GM21723 (cell line): ENCODE measurements around the gene ZNF32.

Source experiments
- ATAC-seq: cut with Tn5 transposase; IDR thresholded peaks from one replicate; pipeline ENCODE4 v1.9.1; 2021; ENCODE audit warnings: mild to moderate bottlenecking, moderate library complexity; ENCODE audit not compliant: unreplicated experiment

ZNF32 gene, protein sequence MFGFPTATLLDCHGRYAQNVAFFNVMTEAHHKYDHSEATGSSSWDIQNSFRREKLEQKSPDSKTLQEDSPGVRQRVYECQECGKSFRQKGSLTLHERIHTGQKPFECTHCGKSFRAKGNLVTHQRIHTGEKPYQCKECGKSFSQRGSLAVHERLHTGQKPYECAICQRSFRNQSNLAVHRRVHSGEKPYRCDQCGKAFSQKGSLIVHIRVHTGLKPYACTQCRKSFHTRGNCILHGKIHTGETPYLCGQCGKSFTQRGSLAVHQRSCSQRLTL

DNA sequence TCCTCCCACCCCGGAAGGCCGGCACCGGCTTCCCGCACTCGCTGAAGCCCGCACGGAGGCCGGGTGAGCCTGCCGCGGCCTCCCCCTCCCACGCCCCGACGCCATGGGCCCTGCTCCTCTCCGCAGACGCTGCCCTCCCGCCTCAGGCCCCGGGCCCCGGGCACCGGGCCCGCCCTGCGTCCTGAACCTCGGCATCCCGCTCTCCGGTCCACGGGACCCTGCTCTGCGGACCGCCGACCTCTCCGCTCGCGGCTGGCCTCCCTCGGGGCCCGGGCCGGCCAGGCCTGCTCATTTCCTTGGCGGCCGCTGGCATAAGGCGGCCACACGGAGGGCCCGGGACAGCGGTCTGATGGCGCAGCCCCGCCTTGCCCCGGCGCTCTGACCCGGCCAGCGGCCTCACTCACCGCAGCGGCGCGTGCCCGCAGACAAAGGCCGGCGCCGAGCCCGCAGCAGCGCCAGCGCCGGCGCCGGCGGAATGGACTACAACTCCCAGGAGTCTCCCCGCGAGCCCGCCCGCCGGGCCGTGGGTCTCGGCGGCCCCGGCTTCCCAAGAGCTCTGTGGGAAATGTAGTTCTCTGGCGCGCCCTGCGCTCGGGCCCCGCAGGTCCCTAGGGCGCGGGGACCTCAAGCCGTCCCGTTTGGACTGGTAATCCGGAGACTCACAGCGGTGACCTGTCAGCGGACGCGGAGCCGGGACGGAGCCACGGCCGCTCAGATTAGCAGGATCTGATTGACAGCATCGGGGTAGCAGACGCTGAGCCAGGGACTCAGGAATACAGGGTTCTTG, at the start of gene ZNF32:
Gene ZNF32 (minus strand): TSS at position 484 of the 787 bp plus-strand sequence. CDS start 2,748 bp downstream, outside the sequence.
- ATAC-seq, result peak; percentile 99

DNA sequence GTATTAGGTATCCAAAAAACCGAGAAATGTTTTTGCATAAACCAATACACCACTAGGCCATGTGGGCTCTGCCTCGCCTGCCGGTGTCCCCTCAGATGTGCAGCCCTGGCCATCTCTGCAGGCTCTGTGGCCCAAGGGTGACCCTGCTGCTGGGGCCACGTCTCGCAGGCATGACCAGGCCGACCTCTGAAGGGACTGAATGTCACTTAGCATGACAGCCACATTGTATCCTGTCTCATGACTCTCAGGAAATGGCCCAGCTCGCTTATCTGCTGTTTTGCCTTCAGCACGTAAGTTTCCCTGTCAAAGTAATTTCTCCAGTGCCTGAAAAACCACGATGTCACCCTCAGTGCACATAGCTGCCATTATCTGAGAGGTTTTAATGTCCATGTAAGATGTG, 49.5 kb upstream of the ZNF32 start:
- no peak for ATAC-seq

DNA sequence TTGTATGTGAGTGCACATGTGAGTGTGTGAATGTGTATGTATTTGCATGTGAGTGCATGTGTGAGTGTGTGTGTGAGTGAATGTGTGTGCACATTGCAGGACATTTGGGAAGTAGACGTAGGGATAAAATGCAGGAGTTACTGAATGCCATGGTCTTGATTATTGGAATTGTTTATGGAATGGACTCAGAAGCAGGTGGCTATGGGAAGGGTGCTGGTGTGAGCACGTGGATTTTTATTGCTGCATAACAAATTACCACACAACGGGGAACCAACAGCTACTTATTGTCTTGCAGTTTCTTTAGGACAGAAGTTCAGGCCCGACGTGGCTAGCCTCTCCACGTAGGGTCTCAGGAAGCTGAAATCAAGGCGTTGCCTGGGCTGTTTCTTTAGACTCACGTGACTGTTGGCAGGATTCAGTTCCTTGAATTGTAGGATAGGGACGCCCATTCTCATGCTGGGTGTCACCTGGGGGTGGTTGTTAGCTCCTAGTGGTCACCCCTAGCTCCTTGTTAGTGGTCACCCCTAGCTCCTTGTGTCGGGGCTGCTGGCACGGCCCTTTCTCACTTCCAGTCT, 48.3 kb upstream of the ZNF32 start:
- no peak for ATAC-seq

DNA sequence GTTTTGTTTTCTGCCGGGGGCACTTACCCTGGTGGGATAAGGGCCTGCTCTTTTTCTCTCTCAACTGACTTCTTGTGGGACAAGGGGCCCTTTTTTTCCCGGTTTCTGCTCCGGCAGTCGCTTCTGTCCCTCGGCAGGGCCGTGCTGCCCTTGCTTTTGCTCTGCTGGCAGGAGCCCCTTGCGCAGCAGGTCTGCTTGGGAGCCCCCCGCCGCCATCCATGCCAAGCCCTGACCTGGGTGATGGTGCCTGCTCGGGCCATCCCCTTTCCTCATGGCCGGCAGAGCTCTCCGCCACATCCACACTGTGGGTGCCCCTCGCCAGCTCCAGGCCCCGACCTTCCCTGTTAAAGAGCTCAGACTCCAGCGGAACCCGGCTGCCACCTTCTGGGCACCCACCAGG, 47.0 kb upstream of the ZNF32 start:
- ATAC-seq, result no peak

DNA sequence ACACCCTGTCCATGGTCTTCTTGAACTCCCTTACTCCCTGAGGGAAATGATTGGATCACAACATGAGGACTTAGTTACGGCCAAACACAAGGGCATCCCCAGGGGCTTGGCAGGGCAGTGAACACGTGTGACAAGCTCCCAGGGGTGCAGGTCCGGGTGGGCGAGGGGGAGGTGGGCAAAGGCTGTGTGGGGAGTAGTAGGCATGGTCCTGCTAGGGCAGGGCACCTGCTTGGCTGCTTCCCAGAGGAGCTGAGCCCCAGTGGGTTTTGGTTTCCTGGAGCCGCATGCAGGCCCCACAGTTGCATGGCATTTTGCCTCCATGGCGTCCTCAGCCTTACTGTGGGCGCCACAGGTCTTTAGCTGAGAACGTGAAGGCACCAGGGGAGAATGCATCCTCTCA, 46.6 kb upstream of the ZNF32 start:
- ATAC-seq, result no peak

DNA sequence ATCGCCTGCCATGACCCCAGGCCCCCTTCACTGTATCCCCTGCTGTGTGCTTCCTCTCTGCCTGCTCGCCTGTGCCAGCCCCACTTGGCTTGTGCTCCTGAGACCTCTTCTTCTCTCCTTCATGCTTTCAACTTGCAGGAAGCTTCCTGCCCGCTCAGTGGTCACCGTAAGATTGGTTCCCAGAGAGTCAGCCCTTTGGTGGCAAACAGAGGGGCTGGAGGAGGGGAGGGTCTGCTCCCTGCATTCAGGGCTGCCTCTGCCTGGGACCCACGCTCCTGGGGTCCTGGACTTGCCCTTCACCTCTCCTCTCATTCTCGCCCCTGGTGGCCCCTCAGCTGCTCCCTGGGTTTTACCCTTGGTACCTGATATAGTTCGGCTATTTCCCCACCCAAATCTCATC, 45.8 kb upstream of the ZNF32 start:
- no peak for ATAC-seq

DNA sequence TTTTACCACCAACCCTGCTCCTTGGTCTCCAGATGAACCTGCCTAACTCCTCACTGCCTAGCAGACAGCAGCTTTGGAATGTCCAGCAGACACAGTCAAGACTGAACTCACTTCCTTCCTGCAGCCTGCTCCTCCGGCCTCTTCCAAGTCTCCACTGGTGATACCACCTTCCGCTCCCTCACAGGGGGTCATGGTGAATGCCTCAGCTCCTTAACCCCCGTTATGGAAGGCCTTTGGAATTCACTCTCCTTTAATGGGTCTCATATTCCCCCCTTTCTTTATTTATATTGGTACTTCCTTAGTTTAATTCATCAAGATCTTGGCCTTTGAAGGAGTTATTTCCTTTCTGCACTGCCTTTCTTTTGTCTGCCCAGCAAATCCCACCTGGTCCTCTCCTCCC, 44.9 kb upstream of the ZNF32 start:
- ATAC-seq, result no peak

DNA sequence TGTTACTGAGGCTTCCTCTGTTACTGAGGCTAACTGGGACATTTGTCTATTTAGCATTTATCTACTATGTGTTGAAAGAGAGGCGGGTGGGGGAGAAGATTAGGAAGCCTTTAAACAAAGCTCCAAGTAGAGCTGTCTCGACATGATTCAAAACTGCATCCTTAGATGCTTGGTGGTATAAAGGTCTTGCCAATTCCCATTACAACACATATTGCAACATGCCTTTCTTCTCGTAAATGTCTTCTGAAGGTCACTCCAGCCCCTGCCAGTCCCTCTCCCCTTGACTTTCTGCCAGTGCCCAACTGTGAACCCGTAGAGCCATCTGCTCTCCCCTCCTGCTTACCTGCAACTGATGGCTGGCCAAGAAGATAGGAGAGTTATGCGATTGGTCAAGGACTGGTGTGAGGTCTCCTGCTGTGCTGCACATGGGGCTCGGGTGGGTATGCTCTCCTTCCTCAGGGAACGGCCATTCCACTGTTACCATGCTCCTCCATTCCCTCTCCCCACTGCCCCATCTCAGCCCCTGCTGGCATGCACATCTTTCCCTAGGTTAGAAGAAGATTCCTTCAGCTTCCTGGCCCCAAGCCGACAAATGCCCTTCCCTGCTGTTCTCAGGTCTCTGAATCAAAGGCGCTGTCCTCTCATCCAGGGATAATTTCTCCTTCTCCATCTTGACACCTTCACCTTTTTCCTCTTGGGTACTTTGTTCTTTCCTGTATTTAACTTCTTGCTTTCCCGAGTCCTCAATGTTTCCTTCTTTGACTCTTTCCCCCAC, 43.6 kb upstream of the ZNF32 start:
- no peak for ATAC-seq

DNA sequence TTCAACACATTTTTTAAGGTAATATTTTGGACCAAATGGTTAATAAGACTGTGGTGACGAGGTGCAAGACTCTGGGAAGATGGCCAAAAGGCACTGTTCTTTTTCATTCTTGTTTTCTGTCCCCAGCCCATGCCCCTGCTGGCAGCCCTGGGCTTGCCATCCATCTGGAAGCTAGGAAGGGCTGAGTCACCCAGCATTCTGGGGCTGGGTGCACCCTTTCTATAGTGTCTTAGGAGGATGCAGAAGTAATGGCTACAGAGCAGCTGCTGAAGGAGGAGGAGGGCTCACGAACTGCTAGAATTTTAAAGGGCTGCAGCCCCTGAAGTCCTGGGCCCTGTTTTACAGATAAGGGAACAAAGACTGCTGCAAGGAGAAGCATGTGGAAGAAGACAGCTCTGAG, 42.8 kb upstream of the ZNF32 start:
- no peak for ATAC-seq

DNA sequence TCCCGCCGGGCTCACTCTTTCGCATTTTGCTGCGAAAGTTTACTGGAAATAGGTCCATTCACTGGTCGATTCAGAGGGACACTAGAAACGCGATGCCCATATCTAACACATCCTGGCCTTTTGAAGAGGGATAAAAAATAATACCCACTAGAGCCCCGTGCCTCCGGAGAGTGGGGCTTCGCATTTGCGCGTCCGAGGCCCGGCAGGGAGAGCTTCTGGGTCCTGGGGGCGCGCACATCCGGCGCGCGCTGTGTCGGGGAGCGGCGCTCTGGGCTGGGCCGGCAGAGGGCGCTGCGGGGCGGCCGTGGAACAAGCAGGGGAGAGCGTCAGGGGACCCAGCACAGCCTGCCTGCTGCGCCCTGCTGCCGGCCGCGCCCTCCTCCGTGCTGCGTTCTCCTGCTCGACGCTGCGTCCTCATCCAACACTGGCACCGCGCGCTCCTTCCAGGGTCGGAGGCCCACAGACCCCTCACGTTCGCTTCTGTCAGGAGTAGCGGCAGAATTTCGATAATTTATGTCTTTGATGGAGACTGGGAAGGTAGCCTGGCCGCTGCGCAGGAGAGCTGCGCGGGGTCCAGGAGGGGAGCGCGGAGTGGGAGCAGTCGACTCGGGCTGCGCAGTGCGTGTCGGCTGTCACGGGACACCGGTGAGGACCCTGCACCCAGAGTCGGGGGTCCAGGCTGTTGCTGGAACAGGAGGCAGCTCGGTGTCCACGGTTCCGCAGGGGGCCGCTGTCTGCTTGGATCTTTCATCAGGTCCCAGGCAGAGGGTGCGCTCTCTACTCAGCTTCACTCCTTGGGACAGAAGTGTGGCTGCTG, 41.5 kb upstream of the ZNF32 start:
- ATAC-seq, result peak; percentile 99

DNA sequence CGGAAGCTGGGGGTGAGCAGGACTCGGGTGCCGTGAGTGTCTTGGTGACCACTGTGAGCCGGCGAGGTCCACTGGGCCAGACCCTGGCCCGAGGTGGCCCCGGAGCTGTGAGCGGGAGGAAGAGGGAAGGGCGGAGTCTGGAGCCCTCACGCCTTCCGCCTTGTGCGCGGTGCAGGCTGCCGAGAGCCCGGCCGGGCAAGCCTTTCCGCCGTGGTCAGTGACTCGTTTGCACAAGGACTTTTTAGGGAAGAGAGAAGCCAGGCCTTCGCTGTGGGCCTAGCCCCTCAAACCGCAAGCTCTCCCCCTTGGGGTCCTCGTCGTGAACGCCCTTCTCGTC, 40.9 kb upstream of the ZNF32 start:
- ATAC-seq, result peak; percentile 71

DNA sequence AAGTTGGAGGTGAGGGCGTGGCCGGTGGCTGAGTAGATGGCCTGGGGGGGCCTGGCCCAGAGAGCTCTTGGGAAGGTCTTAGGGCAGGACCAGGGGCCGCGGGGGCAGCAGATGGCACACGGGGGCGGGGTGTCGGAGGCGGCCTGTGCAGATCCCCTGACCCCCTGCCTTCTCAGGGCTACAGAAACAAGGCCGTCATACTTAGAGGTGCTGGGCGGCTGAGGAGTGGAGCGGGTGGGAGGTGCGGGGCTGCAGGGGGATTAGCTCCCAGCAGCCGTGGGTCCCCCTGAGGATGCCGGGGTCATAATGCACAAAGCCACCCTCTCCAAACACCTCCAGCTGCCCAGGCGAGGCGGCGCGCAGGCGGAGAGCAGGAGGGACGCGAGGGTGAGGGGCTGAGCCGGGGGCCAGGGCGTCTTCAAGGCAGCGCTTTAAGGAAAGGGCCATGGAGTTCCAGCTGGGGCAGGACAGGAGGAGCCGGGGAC, 40.4 kb upstream of the ZNF32 start:
- no peak for ATAC-seq

DNA sequence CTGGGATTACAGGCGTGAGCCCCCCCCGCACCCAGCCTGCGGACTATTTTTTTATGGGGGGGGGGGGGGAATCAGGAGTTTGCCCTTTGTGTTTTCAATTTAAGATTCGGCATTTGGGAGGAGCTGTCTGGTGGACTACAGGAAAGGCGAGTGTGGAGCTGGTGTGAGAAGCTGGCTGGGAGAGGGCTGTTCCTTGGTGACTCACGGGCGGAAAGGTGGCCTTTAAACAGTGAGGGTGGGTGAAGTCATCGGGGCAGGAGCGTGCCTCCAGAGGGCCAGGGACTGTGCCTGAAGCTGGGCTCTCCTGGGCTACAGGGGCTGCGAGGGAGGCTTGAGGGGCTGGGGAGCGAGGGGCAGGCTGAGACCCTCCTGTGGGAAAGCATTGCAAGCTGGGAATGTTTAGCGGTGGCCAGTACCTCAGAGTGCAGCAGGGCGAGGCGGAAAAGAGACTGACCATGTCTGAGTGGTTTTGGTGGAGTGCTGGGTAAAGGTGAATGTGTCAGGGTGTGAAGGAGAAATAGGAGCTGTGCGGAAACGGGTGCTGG, 39.7 kb upstream of the ZNF32 start:
- no peak for ATAC-seq

DNA sequence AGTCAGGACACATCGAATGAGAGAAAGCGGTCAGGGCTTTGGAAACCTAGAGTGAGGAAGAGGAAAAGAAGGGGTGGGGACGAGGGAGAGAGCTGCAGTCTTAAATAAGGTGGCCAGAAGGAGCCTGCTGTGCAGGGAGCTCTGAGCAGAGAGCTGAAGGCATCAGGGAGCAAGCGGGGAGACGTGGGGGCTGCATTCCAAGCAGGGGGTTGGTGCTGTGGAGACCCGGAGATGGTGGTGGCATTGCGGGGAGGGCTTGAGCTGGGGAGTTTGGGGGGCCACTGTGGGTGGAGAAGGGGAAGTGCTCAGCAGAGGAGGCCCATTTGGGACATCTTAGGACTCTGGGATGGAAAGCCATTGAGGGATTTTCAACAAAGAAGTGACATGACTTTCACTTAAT, 38.7 kb upstream of the ZNF32 start:
- ATAC-seq, result no peak

DNA sequence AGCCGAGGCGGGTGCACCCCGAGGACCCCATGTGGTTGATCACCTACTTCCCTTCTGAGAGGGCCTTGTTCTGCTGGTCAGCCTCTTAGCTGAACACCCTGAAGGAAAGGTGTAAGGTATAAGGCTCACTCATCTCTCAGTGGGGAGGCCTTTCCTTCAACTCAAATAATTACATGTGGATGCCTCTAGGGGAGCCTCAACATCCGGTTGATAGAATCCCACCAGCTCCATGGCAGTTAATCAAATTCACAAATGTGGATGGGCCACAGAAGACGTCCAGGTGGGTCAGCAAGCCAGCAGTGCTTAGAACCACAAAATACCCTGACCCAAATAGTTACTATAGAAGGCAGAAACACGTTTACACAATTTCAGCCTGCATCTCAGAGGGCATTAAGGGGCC, 37.7 kb upstream of the ZNF32 start:
- no peak for ATAC-seq

DNA sequence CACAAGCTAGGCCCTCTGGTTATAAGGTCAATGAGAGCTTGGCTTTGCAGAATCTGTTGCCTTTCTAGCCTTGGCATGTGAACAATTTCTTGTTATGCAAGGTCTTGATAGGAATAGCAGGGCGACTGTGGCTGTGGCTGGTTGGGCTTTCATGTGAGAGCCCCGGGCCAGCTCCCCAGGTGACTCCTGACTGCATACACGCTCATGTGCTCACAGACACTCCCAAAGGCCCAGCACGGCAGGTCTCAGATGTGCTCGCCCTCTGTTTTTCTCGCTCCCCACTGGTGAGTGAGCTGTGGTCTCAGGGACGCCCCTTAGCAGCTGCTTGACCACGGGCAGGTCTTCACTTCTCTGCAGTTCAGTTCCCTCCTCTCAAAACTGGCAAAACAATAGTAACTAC, 37.1 kb upstream of the ZNF32 start:
- no peak for ATAC-seq

DNA sequence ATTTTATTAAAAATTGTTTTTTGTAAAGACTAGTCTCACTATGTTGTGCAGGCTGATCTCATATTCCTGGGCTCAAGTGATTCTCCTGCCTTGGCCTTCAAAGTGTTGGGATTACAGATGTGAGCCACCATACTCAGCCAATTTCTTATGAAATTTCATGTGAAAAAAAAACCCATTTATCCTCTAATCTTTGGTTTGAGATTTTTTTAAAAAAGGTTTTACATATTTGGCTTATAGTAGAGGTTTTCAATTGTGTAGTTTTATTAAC, 35.5 kb upstream of the ZNF32 start:
- ATAC-seq, result no peak

DNA sequence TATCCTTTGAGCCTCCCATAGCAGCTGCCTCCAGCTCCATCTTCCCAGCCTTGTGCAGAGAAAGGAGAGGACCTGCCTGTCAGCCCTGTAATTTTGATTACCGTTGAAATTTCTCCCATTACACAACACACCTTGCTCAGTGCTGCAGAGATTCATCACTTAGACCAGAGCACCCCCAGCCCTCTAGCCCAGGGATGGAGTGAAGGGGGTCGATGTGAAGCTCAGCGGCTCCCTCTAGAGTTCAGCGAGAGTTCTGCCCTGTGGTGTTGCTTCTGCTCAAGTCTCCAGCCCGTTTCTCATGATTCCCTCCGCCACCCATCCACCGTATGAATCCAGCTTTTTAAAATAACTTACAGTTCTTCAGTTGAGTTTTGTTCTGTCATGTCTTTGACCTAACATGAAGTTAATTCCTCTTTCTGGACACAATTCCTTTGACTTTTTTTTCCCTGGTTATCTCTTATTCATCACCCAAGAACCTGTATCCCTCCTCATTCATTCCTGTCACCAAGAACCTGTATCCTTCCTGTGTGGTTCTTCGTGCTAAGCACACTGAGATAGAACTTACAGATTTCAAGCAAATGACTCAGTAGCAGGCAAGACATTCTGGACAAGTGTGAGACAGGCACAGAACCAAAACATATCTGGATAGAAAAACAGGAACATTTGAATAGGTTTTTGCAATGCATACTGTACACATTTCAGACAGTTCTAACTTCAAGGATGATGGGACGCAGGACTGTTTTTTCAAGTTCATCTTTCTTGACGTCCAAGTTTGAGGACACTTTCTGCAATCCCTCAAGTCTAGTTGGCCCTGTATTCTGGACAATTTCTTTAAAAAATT, 35.0 kb upstream of the ZNF32 start:
- ATAC-seq, result no peak

DNA sequence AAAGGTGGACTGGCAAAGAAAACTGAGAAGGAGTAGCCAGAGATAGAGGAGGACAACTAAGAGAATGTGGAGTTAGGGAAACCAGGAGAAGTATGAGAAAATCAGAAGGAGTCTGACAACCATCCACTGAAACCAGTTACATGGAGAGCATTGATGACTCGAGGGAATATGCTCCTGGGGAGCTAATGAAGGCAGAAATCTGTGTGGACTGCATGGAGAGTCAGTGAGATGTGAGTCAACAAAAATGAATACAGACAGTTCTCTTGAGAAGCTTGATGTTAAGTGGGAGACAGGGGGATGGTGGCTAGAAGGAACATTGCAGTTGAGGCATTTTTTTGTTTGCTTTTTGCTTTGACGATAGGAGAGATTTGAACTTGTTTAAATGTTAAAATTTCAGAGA, 34.3 kb upstream of the ZNF32 start:
- no peak for ATAC-seq

DNA sequence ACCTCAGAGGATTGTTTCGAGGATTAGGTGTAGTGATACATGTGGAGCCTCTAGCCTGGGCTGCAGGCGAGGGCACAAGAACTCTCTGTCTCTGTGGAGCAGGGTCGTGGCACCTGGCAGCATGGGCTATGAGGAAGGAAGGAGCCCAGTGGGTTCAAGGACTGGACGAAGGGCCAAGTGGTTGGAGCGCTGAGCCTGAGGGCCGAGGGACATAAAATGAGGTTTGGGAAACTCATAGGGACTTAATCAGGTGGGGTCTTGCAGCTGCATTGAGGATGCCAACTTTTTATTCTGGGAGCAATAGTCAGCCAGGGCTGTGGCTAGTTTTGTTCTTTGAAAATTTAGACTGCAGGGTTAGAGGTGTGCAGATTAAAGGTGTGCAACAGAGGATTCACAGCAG, 33.0 kb upstream of the ZNF32 start:
- no peak for ATAC-seq
